ENCODE results near the gene MAP3K5.

MAP3K5 gene

DNA sequence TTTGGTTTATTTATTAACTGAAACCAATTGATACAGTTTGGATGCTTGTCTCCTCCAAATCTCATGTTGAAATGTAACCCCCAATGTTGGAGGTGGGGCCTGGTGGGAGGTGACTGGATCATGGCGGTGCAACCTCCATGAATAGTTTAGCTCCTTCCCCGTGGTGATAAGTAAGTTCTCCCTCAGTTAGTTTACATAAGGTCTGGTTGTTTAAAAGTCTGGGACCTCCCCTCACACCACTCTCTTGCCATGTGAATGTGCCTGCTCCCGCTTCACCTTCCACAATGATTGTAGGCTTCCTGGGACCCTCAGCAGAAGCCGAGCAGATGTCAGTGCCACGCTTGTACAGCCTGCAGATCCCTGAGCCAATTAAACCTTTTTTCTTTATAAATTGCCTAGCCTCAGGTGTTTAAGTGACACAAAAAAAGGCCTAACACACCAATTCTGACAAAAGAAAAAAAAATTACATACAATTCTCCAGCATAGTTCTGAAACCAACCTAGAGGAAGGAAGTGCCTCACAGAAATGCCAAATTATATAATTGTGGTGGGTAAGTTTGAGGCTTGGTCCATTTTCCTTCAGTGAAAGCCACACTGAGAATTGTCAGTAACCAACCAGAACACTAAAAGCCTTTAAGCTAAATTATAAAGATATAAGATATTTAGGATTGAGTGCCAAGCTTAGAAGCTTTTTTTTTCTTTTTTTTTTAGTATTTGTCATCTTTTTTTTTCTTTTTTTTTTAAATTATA, 257.1 kb downstream of the MAP3K5 start:
- no peak for DNase-seq

DNA sequence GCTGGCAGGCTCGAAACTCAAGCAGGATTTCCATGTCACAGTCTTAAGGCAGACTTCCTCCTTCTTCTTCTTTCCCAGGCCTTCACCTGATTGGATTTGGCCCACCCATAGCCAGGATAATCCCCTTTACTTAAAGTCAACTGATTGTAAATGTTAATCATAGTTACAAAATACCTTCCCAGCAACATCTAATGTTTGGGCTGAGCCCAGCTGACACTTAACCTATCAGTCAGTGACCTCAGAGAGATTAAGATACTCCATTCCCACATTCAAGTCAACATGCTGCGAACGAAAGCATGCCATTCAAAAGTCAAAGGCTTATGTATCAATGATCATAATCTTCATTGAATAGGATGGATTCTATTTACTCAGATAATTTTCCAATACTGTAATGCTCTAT, 258.0 kb downstream of the MAP3K5 start:
- DNase-seq: no peak

DNA sequence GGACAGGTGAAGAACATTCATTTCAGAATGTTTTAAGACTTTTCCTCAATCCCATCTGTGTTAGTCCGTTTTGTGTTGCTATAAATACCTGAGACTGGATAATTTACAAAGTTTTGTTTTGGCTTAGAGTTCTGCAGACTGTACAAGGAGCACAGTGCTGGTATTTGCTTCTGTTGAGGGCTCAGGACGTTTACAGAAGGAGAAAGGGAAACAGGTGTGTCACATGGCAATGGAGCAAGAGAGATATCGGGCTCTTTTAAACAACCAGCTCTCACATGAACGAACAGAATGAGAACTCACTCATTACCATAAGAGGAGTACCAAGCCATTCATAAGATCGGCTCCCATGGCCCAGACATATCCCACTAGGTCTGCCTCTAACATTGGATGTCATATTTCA, 258.8 kb downstream of the MAP3K5 start:
- no peak for DNase-seq

DNA sequence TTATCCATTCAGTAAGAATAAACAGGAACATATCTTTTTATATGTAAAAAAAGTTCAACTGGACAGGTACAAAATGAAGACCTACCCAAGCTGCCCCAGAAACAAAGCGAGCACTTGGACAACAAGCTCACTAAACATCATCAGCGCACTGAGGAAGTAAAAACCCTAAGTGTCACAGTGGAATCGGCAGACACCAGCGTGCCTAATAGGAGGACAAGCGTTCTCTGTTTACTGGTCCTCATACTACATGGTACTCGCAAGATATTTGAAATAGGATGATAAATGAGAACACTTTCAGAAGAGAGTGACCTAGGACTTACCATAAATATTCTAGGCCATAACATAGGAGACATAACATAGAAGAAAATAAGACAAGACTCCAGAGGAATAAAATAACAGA, 260.2 kb downstream of the MAP3K5 start:
- no peak for DNase-seq

DNA sequence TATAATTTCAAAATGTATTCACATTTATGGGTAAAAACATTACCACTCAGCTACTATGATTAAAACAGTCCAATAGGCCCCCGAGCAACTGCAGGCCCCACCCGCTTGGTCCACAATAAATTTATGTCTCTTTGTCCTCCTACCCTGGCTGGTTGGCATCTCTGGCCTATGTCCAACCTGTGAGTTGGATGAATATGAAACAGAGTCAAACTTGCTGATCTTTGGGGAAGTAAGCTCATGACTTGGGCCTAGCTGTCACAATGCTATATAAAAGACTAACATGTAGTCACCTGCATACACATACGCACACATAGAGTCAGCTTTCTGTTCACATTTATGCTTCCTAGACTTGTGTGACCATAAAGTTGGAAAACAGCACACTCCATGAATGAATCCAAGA, 262.6 kb downstream of the MAP3K5 start:
- DNase-seq: no peak

DNA sequence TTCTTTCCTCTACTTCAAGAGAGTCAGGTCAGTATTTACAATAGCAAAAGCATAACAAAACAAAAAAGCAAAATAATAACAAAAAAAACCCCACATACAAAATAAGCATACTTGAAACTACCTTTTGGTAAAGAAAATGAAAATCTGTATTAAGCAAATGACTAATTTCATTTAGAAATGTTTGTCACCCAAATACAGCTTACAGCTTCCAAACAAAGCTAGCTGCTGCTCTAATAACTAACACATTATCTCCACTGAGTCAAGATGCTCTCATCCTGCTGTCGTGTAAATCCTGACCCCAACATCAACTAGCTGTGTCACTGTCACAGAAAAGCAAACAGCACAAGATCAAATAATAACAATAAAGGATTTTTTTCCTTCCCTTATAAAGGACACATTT, 263.8 kb downstream of the MAP3K5 start:
- DNase-seq: no peak

DNA sequence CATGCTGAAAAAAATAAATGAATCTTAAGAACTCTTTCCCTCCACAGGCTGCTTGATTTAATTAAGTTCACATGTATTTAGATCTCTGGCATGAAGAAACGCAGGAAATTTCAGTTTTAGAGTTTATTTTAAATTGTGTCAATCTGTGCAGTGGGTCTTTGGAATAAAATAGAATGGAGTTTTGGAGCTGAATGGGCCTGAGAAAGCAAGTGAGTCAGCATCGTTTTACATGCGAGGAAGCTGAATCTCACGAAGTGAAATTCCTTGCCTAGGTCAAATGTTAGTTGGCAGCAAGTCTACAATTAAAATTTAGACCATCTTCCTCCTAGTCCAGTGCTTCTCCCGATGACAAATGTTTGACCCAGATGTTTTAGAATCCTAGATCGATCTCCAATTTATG, 264.4 kb downstream of the MAP3K5 start:
- DNase-seq: no peak

DNA sequence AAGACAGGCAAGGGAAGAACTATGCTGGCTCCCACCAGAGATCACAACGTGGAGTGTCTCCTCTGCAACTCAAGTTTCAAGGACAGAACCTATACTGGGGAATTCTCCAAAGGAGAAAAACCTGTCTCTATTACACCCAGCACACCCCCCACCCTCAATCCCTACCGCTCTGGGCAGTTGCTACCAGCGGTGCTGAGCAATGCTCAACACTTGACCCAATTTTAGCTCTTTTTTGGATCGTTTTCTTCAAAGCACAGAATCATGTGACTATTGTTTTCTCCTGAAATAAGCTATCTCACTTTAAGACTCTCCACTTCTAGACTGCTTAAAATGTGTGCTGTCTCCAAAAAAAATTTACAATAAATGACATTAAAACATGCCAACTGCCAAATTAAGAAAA, 265.3 kb downstream of the MAP3K5 start:
- no peak for DNase-seq

DNA sequence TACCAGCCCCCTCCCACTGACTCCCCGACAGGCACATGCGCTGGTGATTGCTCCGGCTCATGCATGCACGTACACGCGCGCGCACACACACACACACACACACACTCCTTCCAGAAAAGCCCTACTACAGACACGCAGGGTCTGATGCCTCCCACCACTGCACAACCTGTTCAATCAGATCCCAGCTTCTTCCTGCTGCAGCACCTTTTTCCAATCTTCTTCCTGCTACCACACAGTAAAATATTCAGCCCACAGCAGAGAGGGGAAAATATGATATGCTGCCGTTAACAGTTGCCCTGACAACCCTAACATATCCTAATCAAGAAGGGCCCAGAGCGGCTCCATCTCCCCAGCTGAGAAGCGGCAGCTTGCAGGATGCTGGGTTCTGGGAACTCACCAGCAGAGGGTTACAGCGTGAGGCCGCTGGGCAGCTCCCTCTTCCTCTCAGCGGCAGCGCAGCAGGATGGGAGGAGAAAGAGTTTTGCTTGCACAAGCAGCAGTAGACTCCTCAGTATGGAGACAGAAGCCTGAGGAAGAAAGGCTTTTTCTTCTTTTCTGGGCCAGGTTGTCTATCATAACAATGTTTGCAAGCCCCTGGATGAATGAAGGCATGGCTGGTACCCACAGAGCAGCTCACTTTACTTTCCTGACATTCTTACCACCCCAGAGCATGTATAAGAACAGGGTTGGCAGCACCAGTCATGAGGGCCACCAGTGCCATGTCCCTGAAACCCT, 265.9 kb downstream of the MAP3K5 start:
- DNase-seq: no peak

DNA sequence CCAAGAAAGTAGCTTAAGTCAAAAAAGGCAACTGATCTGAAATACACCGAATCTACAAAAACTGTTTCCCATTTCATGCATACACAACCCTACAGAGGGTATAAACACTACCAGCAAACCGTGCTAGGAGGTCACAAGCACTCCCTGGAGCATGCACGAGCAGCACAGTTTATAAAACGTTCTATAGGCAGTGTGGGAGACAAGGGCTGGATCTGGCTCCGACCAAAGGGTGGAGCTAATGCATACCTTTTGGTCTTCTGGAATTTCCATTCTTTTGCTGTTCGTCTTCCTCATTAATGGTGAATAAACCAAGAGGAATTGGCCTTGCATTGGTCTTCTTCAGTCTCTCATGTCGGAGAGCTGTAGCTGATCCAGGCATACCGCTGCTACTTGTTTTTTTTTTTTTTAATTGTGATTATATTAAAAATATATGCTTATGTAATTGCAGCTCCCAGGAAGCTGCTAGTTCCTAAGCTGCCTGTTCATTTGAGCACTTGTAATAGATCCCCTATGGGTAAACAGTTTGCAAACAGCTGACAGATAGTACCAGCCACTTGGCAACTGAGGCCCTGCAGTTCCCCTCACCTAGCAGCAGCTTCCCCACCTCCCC, 266.6 kb downstream of the MAP3K5 start:
- DNase-seq: no peak

DNA sequence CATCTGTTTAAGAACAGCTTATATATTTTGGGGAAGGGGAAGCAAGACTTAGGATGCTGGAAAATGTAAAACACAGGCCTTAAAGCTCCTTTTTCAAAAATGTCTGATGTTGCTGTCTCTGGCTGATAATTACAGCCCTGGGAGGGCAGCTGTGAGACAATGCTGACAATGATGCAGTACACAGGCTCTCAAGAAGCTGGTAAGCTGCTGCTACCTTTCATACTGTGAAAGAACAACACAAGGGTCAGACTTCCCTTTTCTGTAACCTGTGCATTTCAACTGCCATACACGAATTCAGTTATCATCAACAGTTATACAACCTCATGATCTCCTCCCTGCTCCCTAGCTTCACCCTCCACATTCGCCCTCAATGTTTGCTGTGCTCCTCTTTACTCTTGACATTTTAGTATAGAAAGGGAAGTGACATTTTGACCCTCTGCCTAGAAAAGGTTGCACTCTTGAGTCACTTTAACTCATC, 267.3 kb downstream of the MAP3K5 start:
- DNase-seq: no peak

DNA sequence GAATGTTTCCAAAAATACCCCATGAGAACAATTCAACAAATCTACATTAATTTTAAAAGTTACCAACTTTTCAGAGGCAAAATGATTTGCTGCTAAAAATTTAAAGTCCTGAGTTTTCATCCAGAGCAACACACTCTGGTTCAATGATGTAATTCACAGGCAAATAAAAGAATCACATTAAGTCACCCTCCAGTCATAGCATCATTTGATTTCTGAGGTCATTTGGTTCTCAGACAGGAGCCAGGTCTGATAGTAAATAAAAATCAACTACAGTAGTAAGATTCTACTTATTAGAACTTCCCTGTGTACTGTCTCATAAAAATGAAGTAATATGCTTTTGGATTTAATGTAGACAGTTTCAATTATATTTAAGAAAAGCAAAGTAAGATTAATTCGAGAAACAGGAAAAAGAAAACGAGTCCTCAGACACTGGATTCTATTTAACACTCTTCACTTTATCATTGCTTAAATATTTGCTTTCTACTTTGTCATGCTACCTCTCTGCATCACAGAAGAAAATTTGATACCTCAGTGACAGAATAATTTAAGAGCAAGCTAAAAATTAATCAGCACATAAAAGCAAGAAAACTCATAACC, 267.8 kb downstream of the MAP3K5 start:
- DNase-seq: no peak

DNA sequence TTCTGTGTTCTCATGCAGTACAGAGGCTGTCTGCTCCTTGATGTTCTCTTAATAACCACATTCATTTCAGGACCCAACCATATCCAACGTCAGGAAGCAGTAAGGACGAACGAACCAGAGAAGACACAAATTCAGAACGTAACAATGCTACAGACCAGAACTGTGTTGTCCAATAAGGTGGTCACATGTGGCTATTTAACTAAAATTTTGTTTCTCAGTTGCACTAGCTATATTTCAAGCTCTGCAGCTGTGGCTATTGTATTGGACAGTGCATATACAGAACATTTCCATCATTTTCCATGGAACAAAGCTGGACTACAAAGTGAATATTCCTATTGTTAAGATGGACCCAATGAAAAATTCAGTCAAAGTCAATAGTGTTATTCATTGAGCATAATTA, 269.1 kb downstream of the MAP3K5 start:
- DNase-seq: no peak

DNA sequence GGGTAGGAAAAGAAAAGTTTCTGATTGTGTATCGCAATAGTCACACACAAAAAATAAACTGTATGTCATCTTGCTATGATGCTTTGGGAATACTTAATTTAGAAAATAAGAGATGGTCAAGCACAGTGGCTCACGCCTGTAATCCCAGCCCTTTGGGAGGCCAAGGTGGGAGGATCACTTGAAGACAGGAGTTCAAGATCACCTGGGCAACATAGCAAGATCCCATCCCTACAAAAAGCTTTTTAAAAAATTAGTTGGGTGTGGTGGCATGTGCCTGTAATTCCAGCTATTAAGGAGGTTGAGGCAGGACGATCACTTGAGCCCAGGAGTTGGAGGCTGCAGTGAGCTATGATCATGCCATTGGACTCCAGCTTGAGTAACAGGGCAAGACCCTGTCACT, 269.6 kb downstream of the MAP3K5 start:
- DNase-seq: no peak

DNA sequence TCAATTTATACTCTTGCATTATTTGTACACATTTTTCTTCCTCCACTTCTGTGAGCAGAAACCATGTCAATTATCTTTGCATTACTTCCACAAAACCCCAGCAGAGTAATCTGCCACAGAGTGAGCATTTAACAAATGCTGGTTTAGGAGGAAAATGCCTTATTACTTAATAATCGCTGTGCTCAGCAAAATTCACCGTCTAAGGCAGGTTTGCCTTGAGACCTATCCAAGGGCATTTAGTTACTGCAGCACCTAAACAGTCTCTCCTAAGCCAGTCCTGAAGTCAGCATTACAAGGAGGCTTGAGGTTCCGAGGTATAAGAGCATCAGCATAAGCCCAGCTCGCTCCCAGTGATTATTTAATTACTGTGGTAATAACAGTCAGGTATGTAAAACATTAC, 270.4 kb downstream of the MAP3K5 start:
- DNase-seq: no peak

DNA sequence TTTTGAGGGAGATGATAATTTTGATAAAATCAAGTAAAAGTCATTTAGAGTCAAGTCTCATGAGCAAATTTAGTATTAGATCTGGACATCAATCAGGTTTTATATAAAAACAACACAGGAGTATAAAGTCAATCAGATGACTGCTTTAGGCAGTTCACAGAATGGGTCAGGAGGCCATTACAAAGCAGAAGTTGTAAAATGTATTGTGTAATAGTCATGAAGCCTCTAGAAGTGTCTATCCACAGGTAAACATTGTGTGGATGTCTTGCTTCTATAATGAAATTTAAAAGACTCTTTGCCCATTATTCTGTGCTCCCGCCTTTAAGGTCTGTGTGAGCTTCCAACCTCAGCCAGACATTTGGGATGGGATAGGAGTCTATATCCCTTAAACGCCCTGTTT, 270.9 kb downstream of the MAP3K5 start:
- DNase-seq: no peak

DNA sequence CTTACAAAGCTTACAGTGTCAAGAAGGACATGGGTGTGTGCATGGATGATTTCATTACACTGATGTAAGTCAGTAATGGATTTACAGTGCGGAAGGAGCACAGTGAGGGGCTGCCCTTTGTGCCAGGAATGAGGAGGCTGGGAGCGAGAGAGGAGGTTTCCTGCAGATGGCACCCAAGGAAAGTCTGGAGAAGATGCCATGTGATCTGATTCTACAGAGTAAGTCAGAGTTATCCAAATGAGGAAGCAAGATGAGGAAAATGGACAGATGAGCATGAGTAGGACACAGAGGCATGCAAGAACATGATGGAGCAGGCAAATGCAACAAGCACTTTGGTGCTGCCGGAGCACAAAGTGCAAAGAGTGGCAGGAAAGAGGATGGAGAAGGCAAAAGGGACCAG, 271.8 kb downstream of the MAP3K5 start:
- no peak for DNase-seq

DNA sequence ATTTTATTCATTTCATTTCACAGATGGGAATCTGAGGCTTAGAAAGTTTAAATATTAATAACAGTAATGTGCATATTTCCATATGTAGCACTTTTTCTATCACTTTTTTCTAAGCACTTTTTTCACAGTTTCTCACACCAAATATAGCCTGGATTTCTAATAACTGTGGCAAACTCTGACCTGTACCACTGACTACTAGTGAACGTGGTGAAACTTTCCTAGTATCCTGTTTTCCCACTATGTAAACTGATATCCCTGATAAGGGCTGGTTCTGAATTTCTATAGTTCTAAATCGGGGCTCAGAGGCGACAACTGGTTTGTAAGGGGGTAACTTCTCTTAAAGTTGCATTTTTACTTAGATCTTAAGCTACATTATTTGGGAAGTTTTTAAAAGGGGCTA, 274.7 kb downstream of the MAP3K5 start:
- no peak for DNase-seq

DNA sequence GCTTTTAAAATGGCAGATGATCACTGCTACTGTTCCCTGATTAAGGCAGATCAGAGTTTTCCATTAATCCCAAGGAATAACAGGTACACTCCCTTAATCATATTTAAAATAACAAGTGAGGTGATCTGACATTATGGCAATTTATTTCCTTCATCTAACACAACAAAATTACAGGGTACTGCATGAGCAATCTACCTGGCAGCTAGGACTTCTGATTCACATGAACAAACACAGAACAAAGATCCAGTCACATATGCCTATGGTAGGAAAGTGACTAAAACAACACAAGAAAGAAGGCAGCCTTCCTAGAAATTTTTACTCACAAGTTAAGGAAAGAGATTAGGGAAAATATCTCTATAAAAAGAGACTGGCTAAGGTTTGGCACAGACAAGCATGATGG, 275.3 kb downstream of the MAP3K5 start:
- no peak for DNase-seq

DNA sequence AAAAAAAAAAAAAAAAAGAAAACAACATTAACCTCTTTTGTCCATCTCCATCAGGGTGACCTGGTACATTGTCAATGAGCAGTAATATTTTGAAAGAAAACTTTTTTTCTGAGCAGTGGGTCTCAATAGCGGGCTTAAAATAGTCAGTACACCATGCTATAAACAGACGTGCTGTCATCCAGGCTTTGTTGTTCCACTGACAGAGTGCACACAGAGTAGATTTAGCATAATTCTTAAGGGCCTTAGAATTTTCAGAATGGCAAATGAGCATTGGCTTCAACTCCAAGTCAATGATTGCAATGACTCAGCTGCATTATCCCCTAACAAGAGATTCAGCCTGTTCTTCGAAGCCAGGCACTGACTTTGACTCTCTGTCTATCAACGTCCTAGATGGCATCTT, 277.7 kb downstream of the MAP3K5 start:
- no peak for DNase-seq

DNA sequence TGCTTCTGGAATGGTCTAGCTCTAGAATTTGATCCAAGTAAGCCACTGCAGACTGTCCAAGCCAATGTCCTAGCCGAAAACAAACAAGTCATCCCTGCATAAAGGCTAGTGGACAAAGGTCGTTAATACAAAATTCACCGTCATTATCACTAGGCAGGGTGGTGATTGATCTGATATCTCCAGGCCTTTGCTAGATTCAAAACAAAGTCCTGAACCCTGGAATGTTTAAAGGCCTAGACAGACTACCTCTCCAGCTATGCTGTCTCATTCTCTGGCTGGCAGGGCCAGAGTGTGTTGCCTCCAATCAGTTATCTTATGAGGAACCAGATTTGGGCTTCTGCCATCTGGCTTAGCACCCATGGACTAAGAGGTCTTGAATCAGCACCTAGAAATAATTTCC, 280.4 kb downstream of the MAP3K5 start:
- no peak for DNase-seq

DNA sequence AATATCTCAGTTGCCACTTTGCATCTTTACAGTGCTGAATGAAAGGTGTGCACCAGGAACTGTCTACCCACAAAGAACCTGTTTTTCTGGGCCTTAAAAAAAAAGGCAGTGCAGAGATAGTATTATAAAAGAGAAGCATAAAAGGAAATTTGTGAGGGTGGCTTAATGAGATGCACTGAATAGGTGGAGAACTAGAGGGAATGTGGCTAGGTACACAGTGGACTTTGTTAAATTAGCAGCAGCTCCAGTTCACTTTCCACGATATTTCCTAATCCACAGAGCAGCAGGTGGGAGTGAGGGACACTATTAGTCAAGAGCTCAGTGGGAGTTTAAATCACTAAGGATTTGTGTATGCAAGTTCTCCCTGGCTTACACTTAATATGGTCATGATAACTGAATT, 280.9 kb downstream of the MAP3K5 start:
- DNase-seq: no peak

DNA sequence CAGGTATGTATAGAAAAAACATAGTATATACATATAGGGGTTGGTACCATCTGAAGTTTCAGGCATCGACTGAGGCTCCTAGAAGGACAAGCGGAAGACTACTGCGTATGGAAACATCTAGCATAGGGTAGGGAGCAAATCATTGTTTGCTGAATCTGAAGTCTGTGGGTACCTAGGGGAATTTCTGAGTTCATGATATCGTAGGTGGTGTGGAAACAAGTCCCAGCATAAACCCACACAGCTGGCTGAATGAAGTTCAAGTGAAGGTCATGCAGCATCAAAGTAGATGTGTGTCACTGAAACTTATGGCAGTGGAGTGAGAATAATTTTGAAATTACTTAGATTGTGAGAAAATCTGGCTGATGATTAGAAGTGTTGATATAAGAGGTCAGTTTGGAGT, 281.5 kb downstream of the MAP3K5 start:
- no peak for DNase-seq

DNA sequence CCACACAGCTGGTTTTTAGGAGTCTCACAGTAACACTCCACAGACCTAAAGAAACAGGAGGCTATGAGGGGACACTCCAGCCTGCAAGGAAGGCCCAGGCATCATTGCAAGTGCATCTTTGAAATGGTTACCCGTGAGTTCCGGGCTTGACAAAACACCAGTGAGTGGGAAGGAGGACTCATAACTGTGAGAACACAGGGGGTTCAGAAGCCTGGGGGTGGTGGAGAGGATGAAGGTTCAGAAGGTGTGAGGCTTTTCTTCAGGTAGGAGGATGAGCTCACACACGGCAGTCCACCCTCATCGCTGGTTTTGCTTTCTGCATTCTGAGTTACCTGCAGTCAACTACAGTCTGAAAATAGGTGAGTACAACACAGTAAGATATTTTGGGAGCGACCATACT, 282.0 kb downstream of the MAP3K5 start:
- DNase-seq: no peak
